NCI-H446 (cell line): ENCODE results near the gene PBXIP1.

Experiments used
- DNase-seq, 2 experiments: peaks; one replicate each; lab custom pipeline; 2025; lab: John Stamatoyannopoulos, UW

The PBXIP1 gene

DNA sequence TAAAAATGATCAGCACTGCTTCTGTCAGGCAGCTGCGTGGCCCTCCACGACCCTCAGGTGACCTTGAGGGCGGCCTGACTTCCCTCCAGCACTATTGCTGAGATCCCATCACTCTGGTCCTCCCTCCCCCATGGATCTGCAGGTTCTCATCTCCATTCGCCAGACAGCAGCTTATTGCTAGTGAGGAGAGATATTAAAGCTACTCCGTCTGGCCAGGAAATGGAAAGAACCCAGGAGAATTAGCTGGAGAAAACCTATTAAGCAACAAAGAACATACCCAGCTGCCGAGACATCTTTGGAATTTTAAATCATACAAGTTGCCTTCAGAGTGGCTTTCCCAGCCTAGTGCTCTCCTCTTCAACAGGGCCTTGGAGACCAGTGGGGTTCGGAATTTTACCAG is 60.1 kb downstream of the PBXIP1 start:
- no peak for DNase-seq
